Measurements from ENCODE around the gene MRPL53. TPM values are rescaled to one million over a fixed set of nuclear protein-coding genes. Genes with fewer than 3 reads are reported as not detected.

MRPL53 gene
- total and polyA plus RNA-seq, 2 of the 13 experiments (the other 11 are each of a cell fraction or from before 2014, with no cell fraction given): 34.3 to 51.9 TPM

DNA sequence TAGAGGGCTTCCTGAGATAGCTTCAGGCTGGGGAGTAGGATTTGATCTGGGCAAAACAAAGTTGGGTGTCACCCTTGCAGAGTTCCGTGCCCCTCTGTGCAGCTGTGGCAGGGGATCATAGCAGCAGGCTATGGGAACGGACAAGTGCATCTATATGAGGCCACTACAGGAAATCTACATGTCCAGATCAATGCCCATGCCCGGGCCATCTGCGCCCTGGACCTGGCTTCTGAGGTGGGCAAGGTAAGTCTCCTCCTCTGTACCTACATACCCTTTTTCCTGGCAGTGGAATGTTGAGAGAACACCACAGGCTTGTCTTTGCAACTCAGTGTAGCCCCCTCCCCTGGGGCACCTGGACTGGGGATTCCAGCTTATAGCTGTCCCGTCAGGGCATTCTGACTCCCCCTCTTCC lies 47.5 kb downstream of the MRPL53 start (continued):
- TF ChIP-seq ZBTB20 (CRISPR knock-in tag; IDR thresholded peaks at IDR 0.05; ENCODE audit: borderline replicate concordance, low read depth) (0 out of 2 replicates have a peak, but pooled peaks have one; percentile 20), ZNF44 (CRISPR knock-in tag; IDR thresholded peaks at IDR 0.05) (0 out of 2 replicates have a peak, but pooled peaks have one; percentile 26), ZFP90 (CRISPR knock-in tag; IDR thresholded peaks at IDR 0.05; ENCODE audit: borderline replicate concordance) (0 out of 2 replicates have a peak, but pooled peaks have one; percentile 53), TBX3 (IDR thresholded peaks at IDR 0.05; ENCODE audit: borderline replicate concordance) (no peak), SOX6 (IDR thresholded peaks at IDR 0.05) (no peak), SOX6 (CRISPR knock-in tag; IDR thresholded peaks at IDR 0.05) (0 out of 2 replicates have a peak, but pooled peaks have one; percentile 28), ZNF709 (CRISPR knock-in tag; IDR thresholded peaks at IDR 0.05) (no peak), ZNF446 (CRISPR knock-in tag; IDR thresholded peaks at IDR 0.05) (0 out of 2 replicates have a peak, but pooled peaks have one; percentile 5), GABPA (IDR thresholded peaks at IDR 0.05; ENCODE audit: low read depth, low read length) (no peak), GABPA (CRISPR knock-in tag; IDR thresholded peaks at IDR 0.05; ENCODE audit: low read depth) (0 out of 2 replicates have a peak, but pooled peaks have one; percentile 20), GFI1 (CRISPR knock-in tag; IDR thresholded peaks at IDR 0.05; ENCODE audit: borderline replicate concordance) (no peak), YY1 (IDR thresholded peaks at IDR 0.05; ENCODE audit: insufficient read depth, insufficient replicate concordance, low read depth, low read length) (peak; percentile 8), PRMT3 (CRISPR knock-in tag; IDR thresholded peaks at IDR 0.05; ENCODE audit: borderline replicate concordance, low read depth) (0 out of 2 replicates have a peak, but pooled peaks have one; percentile 31), MBD4 (IDR thresholded peaks at IDR 0.05; ENCODE audit: borderline replicate concordance, low read length) (peak; percentile 33; the same call in 1 of the 2 replicates)
- TF ChIP-seq, protein P1, sequence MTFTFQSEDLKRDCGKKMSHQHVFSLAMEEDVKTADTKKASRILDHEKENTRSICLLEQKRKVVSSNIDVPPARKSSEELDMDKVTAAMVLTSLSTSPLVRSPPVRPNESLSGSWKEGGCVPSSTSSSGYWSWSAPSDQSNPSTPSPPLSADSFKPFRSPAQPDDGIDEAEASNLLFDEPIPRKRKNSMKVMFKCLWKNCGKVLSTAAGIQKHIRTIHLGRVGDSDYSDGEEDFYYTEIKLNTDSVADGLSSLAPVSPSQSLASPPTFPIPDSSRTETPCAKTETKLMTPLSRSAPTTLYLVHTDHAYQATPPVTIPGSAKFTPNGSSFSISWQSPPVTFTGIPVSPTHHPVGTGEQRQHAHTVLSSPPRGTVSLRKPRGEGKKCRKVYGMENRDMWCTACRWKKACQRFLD (CRISPR knock-in tag; IDR thresholded peaks at IDR 0.05; ENCODE audit: borderline replicate concordance): 0 out of 2 replicates have a peak, but pooled peaks have one; percentile 41
- TF ChIP-seq, protein P2, sequence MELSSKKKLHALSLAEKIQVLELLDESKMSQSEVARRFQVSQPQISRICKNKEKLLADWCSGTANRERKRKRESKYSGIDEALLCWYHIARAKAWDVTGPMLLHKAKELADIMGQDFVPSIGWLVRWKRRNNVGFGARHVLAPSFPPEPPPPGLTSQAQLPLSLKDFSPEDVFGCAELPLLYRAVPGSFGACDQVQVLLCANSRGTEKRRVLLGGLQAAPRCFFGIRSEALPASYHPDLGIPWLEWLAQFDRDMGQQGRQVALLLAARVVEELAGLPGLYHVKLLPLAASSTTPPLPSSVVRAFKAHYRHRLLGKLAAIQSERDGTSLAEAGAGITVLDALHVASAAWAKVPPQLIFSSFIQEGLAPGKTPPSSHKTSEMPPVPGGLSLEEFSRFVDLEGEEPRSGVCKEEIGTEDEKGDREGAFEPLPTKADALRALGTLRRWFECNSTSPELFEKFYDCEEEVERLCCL (CRISPR knock-in tag; IDR thresholded peaks at IDR 0.05; ENCODE audit: borderline replicate concordance): 0 out of 2 replicates have a peak, but pooled peaks have one; percentile 26
- TF ChIP-seq, protein P3, sequence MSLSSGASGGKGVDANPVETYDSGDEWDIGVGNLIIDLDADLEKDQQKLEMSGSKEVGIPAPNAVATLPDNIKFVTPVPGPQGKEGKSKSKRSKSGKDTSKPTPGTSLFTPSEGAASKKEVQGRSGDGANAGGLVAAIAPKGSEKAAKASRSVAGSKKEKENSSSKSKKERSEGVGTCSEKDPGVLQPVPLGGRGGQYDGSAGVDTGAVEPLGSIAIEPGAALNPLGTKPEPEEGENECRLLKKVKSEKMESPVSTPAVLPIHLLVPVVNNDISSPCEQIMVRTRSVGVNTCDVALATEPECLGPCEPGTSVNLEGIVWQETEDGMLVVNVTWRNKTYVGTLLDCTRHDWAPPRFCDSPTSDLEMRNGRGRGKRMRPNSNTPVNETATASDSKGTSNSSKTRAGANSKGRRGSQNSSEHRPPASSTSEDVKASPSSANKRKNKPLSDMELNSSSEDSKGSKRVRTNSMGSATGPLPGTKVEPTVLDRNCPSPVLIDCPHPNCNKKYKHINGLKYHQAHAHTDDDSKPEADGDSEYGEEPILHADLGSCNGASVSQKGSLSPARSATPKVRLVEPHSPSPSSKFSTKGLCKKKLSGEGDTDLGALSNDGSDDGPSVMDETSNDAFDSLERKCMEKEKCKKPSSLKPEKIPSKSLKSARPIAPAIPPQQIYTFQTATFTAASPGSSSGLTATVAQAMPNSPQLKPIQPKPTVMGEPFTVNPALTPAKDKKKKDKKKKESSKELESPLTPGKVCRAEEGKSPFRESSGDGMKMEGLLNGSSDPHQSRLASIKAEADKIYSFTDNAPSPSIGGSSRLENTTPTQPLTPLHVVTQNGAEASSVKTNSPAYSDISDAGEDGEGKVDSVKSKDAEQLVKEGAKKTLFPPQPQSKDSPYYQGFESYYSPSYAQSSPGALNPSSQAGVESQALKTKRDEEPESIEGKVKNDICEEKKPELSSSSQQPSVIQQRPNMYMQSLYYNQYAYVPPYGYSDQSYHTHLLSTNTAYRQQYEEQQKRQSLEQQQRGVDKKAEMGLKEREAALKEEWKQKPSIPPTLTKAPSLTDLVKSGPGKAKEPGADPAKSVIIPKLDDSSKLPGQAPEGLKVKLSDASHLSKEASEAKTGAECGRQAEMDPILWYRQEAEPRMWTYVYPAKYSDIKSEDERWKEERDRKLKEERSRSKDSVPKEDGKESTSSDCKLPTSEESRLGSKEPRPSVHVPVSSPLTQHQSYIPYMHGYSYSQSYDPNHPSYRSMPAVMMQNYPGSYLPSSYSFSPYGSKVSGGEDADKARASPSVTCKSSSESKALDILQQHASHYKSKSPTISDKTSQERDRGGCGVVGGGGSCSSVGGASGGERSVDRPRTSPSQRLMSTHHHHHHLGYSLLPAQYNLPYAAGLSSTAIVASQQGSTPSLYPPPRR (CRISPR knock-in tag; IDR thresholded peaks at IDR 0.05; ENCODE audit: borderline replicate concordance): 0 out of 2 replicates have a peak, but pooled peaks have one; percentile 36
- TF ChIP-seq, protein P4, sequence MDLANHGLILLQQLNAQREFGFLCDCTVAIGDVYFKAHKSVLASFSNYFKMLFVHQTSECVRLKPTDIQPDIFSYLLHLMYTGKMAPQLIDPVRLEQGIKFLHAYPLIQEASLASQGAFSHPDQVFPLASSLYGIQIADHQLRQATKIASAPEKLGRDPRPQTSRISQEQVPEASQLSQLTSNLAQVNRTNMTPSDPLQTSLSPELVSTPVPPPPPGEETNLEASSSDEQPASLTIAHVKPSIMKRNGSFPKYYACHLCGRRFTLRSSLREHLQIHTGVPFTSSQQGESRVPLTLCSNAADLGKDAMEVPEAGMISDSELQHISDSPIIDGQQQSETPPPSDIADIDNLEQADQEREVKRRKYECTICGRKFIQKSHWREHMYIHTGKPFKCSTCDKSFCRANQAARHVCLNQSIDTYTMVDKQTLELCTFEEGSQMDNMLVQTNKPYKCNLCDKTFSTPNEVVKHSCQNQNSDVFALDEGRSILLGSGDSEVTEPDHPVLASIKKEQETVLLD (CRISPR knock-in tag; IDR thresholded peaks at IDR 0.05; ENCODE audit: low read depth): no peak
- TF ChIP-seq, protein P5, sequence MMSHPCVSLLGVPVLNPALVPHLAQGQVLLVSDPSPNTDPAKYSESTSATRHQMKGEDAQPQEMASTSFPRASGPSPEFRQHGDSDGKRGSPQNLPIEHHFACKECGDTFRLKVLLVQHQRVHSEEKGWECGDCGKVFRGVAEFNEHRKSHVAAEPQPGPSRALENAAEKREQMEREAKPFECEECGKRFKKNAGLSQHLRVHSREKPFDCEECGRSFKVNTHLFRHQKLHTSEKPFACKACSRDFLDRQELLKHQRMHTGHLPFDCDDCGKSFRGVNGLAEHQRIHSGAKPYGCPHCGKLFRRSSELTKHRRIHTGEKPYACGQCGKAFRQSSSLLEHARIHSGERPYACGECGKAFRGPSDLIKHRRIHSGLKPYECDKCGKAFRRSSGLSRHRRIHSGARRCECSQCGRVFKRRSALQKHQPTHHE (CRISPR knock-in tag; IDR thresholded peaks at IDR 0.05; ENCODE audit: borderline replicate concordance): 0 out of 2 replicates have a peak, but pooled peaks have one; percentile 66

Data from HepG2 (cell line).